Testis (tissue), 2 donors: ENCODE results near the gene VAX1.

Source experiments
- CTCF ChIP-seq, 3 experiments: fragments of 450-650 bp in 2 of 3; fragments of 200-600 bp in 1 of 3; sonication (generic) in 1 of 3; IDR thresholded peaks; one replicate each; pipeline ENCODE4 v1.5.1; 2016 to 2019; ENCODE audit warnings: antibody characterized with exemption in 3 of 3, mild to moderate bottlenecking in 2 of 3, moderate library complexity in 1 of 3
- POLR2A ChIP-seq: fragments of 450-650 bp; IDR thresholded peaks from one replicate; pipeline ENCODE4 v1.6.1; 2017; ENCODE audit warnings: antibody characterized with exemption, mild to moderate bottlenecking, moderate library complexity

- no peak for TF ChIP-seq CTCF (IDR thresholded peaks at IDR 0.05)
- no peak for TF ChIP-seq POLR2A
These were observed 3.6 kb downstream of the VAX1 start for GRCh38 chr10:117134306-117135025.
